Suppressor macrophage treated with lipopolysaccharide for 1 hour (primary cell): ENCODE measurements around the gene C1orf53.
"Not testable (repeated sequence)": the region's sequence is repeated elsewhere in the genome, so short reads cannot be mapped to it uniquely, and the experiment has no call there.

ENCODE experiments used
- DNase-seq, 3 donors: peaks; one replicate each; pipeline ENCODE4 v3.0.0-alpha.2; 2020 to 2022

The C1orf53 gene

DNA sequence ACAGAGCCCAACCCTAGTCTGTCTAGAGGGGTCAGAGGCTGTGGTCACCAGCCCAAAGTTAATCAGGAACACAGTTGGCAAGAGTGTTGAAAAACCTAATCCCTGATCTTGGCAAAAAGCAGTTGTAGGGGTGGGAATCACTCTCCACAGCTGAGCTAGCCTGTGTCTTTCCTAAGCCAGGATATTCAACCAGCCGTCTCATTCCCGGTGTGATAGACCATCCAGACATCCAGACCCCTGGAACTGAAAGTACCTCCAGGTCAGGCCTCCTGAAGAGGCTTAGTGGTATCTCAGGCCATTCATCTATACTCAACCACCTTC, 19.6 kb downstream of the C1orf53 start:
- DNase-seq: no peak

DNA sequence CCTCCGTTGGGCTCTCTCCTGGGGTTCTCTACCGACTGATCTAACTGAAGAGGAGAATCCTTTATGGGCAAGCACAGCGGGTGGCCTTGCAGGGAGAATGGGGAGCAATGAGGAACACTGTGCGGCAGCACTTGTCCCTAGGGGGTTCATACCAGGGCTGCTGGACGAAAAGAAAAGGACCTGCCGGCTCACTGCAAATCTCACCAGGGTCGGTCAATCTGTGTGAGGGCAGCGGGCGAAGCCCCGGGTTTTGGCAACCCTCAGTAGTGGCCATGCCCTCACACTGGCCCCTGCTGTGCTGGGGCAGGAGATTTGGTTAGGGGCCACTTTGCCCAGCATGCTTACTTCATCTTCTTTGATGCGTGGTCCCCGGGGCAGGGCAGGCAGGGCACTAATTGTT, 20.6 kb downstream of the C1orf53 start:
- no peak for DNase-seq

DNA sequence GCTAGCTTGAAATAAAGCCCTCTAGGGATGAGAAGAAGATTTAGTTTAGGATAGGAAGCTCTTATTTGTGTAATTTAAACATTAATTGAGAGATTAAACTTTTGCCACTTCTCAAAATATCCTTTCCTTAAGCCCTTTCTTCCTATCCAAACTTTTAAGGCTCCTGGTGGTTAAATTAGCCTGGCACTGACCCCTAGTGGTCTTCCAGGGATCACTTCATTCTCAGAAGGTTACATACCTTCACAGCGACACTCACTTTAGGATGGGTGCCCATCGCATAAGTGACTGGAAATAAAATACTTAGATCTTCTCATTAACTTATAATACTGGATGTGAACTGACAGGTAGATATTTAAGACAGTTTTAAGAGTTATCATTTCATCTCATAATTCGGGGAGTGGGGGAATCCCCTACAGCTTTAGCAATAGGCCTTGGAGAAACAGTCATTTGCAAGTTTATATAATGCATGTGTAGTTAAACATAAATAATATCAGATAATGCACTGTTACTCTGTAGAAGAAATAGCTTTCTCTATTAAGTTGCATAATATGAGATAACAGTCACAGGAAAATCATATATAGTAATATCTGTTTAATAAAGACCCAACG, 22.2 kb downstream of the C1orf53 start:
- peak; percentile 62 to 73 (median 66) for DNase-seq

DNA sequence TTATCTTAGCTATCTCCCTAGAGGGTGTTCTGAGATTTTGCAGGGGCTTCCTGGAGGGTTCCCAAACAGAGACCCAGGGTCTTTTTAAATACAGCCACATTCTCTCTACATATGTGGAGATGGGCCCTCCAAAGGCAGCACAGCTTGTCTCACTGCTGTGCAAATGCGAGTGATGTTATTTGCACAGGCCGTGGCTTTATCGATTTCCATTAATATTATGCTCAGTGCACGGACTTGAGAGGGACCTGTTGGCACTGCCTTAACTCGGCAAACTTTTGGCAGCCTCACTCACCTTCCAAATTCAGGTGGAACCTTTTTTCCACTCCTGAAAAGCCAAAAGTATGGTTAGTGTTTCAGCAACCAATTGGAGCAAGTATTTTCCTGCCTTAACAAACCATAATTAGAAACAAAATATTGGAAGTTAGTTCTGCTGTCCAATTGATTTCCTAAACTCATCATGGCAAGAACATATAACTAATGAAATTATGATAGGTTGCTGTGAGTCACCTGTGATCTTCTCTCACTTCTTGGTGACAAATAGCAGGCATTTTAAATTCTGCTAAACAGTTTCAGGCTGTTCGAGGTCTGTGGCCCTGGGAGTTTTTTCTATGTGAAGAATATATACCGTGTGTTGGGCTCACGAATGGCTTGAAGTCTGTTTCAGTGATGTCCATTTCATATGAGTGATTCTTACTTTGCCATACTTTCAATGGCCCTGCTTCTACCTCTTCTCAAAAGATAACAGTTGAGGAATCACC, 25.7 kb downstream of the C1orf53 start:
- DNase-seq: no peak

DNA sequence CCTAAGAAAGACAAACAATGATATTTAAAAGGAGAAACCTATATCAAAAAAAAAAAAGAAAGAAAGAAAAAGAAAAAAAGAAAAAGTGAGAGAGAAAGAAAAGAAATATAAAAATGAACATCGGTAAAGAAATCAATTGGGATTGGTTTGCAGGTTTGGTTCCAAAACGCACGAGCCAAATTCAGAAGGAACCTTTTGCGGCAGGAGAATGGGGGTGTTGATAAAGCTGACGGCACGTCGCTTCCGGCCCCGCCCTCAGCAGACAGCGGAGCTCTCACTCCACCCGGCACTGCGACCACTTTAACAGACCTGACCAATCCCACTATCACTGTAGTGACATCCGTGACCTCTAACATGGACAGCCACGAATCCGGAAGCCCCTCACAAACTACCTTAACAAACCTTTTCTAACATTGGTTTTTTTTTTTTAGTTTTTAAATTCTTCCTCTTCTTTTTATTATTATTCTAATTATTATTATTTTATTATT, 26.5 kb downstream of the C1orf53 start:
- no peak for DNase-seq

DNA sequence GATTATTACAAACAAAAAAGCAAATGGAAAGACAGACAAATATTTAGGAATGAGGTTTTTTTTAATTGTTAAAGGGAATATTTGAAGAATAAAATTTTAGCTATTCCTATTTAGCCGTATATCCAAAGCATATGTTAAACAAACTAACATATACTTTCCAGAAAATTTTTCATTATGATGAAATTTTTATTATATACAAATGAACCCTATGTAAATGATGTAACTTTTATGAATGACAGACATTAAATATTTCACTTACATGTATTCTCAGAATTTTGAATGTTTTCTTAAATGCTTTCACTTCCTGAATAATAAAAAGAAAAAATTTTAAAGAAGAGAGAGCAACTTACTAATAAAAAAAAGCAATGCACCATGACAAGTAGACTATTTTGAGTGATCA, 30.6 kb downstream of the C1orf53 start:
- DNase-seq: no peak

DNA sequence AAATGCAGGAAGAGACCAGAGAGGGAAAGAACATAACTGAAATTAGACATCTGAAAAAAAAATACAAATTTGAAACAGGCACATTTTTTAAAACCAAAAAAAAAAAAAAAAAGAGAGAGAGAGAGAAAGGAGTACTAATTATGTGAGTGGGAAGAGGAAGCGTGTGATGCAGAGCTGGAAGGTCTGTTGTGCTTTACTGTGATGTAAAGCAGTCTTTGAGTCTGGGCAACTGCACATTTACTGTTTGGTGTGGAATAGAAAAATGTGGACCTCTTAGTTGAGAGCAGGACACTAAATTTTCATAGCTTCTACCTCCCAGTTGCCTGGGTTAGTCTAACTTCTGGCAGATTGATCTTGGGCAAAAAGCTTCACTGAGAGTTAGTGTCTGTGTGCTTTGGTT, 31.2 kb downstream of the C1orf53 start:
- no peak for DNase-seq

DNA sequence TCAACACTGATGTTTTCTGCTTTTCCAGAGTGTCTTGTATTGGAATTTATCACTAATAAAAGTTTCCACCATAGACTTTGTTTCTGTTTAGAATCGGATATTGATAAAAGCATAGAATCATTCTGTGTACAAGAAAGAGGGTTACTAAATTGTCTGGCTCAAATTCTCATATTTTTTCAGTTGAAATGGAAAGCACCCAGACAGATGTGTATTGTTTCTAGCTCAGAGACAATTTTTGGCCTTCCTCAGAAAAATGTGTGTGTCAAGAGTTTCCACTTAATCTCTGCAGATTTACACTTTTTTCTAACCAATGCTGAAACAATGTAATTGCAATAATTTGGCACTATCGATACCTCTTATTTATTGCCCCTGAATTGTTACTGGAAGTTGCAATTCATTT, 35.0 kb downstream of the C1orf53 start:
- DNase-seq: no peak

DNA sequence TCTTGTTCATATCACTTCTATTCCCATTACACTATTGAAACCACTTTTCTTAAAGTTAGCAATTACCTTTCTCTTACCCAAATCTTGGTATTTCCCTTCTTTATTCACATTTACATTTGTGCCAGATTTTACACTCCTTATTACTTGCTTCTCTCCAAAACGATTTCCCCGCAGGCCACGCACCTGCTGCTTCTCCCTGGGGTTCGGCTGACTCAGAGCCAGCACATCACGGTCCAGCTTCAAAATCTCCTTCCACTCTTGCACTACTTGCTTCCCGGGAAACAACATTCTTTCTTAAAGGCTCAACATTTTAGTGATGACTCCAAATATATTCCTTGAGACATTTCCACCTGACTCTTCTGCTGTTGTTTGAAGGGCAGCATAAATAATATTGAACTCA, 35.5 kb downstream of the C1orf53 start:
- DNase-seq: no peak

DNA sequence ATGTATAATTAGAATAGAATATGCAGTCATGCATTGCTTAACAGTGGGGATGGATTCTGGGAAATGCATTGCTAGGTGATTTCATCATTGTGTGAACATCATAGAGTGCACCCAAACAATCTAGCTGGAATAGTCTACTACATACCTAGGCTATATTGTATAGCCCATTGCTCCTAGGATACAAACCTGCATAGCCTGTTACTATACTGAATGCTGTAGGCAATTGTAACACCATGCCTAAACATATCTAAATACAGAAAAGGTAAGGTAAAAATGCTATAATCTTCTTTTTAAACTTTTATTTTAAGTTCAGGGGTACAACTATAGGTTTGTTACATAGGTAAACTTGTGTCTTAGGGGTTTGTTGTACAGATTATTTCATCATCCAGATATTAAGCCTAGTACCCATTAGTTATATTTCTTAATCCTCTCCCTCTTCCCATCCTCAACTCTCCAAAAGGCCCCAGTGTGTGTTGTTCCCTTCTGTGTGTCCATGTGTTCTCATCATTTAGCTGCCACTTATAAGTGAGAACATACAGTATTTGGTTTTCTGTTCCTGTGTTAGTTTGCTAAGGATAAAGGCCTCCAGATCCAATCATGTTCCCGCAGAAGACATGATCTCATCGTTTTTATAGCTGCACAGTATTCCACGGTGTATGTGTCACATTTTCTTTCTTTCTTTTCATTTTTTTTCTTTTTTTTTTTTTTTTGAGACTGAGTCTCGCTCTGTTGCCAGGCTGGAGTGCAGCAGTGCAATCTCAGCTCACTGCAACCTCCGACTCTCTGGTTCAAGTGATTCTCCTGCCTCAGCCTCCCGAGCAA, 36.9 kb downstream of the C1orf53 start:
- not testable (repeated sequence) for DNase-seq

DNA sequence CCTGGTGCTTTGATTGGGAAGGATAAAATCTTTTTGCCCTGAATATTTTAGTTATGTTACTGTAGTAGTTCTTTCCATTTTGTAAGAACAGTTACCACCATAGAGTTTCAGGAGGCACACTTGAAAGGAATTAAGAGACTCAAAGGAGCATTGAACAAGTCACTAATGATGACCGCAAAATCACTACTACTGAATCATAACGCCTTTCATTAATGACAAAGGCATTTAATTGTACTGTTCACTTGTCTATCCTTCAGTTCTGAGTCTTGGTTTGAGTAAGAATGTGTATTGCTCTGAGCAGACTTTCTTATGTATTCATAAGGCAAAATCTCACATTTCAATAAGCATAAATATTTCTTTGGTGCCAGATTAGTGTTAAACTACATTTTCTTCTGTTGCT, 39.6 kb downstream of the C1orf53 start:
- no peak for DNase-seq

DNA sequence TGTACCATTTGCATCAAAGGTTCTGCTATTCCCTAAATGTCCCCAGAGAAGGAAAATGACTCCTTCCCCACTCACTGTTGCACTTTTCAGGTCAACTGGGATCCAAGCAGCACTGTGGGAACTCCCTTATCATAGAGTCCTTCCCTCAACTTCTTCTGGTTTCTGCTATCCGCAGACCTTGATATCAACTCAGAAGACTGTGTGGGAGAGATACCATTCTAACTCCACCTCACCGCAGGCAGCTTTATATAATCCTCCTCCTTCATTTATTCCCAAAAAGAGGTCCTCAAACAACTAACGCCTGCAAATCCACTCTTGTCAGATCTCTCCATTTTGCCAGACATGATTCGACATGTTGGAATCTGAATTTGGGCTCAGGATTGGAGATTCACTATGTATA, 42.1 kb downstream of the C1orf53 start:
- DNase-seq: no peak

DNA sequence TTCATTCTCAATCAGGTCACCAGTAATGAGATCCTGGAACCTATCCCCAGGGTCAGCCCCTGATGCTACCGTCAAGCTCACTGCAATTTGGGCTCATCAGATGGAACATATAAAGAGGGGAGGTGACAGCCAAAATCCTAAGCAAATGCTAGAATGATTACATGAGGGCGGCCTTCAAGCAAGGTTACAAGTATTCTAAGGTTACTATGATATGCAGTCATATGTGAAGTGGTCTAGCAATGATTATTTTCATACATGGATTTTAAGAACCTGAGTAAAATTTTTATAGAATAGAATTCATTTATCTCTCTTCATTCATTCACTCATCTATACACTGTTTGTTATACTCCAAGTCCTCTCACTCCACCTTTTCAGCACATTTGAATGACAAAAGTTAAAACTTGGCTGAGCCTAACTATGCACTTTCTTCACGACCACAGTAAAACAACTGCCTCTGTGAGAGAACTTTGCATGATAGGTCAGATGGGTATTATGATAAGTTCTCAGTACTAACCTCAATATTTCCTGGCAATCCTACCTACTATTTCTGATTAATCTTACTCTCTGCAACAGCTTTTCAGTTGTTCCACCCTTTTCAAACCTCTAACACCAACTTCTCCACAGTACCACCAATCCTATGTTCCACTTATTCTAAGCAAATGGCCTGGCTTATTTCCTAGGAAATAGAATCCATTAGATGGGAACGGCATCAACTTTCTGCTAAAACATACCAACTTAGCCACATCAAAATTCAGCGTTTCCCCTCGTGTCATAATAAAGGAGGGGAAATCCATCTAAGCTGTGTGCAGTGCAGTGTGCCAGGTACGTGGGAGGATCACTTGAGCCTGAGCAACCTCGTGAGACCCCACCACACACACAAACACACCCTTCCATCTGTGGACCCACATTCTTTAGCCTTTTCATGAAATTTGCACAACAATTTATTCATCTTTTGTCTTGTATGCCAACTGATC, 46.8 kb downstream of the C1orf53 start:
- no peak for DNase-seq

DNA sequence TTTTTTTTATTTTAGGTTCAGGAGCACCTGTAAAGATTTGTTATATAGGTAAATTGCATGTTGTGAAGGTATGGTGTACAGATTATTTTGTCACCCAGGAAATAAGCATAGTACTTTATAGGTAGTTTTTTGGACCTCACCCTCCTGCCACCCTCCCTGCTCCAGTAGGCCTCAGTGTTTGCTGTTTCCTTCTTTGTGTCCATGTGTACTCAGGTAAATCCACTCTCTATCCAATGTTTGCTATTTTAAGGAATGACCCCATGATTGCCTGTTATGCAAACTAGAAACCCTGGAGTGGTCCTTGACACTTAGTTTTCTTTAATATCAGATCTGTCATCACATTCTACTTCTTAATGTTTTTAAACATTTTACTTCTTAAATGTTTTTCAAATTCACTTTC, 48.7 kb downstream of the C1orf53 start:
- no peak for DNase-seq

DNA sequence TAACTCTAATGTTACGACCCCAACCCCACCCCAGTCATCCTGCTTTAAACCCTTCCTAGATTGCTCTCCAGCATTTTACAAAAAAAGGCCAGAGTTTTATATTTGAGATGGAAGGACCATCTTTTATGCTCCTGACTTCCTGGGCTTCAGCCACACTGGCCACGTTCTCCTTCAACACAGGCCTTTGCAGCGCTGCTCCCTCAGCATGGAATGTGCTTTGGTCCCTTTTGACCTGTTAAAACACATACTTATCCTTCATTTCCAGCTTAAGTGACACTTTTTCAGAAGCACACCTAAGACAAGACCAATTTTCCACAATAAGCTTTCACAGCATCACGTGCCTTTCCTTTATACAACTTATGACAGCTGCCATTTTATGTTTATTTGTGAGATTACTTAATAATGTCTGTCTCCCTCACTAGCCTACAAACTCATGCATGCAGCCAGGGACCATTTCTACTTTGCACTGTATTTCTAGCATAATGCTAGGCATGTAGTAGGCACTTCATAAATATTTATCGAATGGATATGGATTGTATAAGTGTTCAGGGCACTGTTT, 49.3 kb downstream of the C1orf53 start:
- no peak for DNase-seq

DNA sequence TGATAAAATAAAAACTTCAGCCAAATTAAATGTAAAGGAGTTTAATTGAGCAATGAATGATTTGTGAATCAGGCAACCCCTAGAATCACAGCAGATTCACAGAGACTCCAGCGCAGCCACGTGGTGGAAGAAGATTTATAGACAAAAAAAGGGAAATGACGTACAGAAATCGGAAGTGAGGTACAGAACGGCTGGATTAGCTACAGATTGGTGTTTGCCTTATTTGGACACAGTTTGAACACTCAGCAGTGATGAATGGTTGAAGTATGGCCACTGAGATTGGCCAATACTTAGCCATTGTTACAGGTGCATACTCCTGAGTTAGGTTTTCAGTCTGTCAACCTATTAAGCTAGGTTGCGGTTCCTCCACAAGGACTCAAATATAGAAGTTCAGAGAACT, 51.0 kb downstream of the C1orf53 start:
- DNase-seq: peak in 1 of 3 donors; percentile 47

DNA sequence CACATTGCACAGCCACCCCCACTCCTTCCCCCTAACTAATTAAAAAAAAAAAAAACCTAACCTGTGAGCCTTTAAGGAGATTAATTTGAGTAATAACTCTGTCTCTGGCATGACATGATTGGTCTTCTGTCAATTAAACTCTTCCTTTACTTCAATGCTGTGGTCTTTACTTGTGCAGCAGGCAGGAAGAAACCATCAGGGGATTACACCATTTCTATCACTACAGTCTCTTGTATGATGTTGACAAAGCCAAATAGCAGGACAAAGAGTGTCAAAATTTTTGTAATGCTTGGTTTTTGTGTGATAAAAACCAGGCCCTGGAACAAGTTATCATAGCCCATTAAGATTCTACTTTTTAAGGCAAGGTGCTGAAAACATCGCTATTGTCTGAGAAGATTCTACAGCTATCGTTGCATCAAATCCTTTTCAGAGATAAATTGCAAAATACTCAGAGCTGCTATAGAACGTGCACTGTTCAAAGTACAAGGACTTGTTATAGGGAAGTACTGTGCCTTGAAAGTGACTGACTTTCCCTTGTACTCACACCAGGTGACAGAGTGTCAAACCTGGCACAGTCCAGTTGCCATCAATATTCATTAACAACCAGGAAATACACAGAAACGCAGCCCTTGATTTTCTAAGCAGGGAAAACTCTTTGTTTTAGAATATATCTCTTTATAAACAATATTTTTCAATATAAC, 52.4 kb downstream of the C1orf53 start:
- no peak for DNase-seq

DNA sequence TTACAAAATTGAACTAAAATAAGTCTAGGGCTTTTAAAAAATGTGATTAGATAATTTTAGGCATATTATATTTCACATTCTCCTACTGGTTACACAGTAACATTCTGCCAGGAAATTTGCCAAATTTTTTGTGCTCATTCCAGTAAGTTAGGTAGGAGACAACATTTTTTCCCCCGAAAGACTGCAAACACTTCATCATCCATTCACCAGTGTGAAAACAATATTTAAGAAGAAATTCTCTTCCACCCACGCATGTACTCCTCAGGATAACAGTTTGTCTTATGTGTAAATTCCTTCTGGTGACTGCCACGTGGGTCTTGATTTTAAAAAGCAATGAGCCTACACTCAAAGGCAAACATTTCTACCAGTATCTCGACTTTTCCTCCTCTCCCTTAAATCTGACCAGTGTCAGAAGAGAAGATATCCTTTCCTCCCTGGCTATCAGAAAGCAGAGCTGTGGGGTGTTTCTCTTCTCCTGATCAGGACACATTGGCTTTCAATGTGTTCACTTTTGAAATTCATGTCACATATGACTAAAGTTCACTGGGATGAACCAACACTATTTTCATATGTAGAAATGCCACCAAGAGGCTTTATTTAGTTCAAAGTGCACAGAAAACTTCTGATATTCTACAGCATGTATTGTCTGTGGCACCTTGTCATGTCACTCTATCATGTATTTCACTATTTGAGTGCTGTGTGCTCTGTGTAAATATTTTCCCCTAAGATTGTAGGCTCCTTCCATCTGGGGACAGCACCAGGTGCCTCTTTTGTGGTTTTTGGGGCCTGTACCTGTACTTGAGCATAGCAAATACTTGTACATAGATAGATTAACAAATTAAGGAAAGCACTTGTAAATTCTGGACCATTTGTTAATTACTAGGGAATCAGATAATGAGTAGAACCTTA, 53.3 kb downstream of the C1orf53 start:
- no peak for DNase-seq
